Endothelial cell of umbilical vein (primary cell): ENCODE measurements around the gene USP4.

Experiments
- CTCF ChIP-seq, 2 donors: IDR thresholded peaks; 1 replicate in 1 of 2; 2 replicates in 1 of 2; pipeline ENCODE4 v1.5.1; 2011; ENCODE audit warnings: low read length in 2 of 2, mild to moderate bottlenecking in 2 of 2, moderate library complexity in 2 of 2, control low read depth in 1 of 2, inconsistent platforms in 1 of 2, low read depth in 1 of 2; ENCODE audit not compliant: insufficient read depth in 1 of 2; ENCODE audit errors: extremely low read depth in 1 of 2
- EZH2 ChIP-seq: IDR thresholded peaks from 2 replicates; pipeline ENCODE4 v1.6.1; 2012; ENCODE audit warnings: borderline replicate concordance, low read depth, mild to moderate bottlenecking, moderate library complexity, low read length, inconsistent platforms; ENCODE audit not compliant: severe bottlenecking
- GATA2 ChIP-seq: IDR thresholded peaks from 2 replicates; pipeline ENCODE4 v1.7.0; 2011; ENCODE audit warnings: low read depth, mild to moderate bottlenecking, moderate library complexity, mixed read lengths, low read length; ENCODE audit not compliant: insufficient read length, insufficient read depth
- POLR2A ChIP-seq: IDR thresholded peaks from 2 replicates; pipeline ENCODE4 v1.6.1; 2012; ENCODE audit warnings: low read depth, mild to moderate bottlenecking, control low read depth, low read length
- POLR2AphosphoS5 ChIP-seq: IDR thresholded peaks from 2 replicates; pipeline ENCODE4 v1.6.1; 2012; ENCODE audit warnings: low read depth, mild to moderate bottlenecking, control low read depth, low read length, moderate library complexity; ENCODE audit not compliant: insufficient read depth
- TF ChIP-seq, protein P1 (sequence below): IDR thresholded peaks from 2 replicates; pipeline ENCODE4 v1.6.1; 2011; ENCODE audit not compliant: insufficient read depth, insufficient read length

DNA sequence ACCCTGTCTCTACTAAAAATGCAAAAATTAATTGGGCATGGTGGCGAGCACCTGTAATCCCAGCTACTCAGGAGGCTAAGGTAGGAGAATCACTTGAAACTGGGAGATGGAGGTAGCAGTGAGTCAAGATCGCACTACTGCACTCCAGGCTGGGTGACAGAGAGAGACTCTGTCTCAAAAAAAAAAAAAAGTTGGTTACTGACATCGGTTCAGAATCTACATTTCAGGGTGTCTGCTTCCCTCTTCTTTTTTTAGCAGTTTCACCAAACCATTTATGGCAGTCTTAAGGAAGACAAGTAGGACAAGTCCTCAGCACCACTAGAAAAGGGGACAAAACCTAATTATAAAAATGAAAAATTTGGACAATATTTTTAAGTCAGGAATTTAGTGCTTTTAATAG is 3.3 kb upstream of the USP4 start:
- TF ChIP-seq CTCF (IDR thresholded peaks at IDR 0.05; ENCODE audit: extremely low read depth in 1 of 2, insufficient read depth in 1 of 2, low read depth in 1 of 2, low read length in 2 of 2) (no peak), POLR2A (no peak), EZH2 (no peak), GATA2 (no peak), POLR2AphosphoS5 (no peak)
- TF ChIP-seq, protein P1, sequence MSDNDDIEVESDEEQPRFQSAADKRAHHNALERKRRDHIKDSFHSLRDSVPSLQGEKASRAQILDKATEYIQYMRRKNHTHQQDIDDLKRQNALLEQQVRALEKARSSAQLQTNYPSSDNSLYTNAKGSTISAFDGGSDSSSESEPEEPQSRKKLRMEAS: no peak
